ENCODE results near the gene UROS. TPM values are rescaled to one million over a fixed set of nuclear protein-coding genes. Genes with fewer than 3 reads are reported as not detected.

Gene UROS
- 90.0 and 116 TPM in 2 replicates for total RNA-seq (2014; rRNA removed; shearing (Covaris generic))

DNA sequence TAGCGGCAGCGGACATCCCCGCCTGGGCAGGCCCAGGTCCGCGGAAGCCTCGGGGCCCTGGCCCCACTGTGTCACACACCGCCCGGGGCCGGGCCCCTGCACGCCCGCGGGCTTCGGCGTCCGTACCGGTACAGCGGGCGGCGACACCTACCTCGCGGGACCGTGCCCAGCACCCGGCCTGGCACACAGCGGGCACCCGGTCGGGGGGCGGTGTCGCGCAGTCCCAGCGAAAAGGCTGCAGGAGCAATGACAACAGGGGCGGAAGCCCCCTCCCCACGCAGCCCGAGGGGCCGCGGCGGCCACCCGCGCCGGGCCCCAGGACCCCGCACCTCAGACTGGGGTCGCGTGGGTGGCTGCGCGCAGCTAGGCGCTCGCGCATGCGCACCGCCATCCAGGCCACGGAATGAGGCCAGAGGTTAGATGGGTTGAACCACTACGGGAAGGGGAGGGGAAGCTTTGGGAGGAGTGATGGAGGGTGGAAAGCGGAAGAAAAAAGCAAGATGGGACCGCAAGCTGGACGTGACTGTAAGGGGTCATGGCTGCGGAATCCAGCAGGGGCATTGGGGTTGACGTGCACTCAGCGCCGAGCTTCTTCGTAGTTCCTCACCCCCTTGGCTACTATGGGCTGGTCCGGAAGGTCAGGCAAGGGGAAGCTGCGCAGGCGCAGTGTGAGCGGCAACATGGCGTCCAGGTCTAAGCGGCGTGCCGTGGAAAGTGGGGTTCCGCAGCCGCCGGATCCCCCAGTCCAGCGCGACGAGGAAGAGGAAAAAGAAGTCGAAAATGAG, at the start of gene UROS, which contains the start of gene BCCIP:
TSS of gene UROS (minus strand) at position 381 of the 785 bp plus-strand sequence. CDS start 6,759 bp downstream, outside the sequence.
TSS of gene BCCIP (plus strand) at position 669 of the 785 bp plus-strand sequence. CDS start at position 681, 12 bp downstream.
- DNase-seq (ENCODE audit: low spot score), result peak; percentile 88

DNA sequence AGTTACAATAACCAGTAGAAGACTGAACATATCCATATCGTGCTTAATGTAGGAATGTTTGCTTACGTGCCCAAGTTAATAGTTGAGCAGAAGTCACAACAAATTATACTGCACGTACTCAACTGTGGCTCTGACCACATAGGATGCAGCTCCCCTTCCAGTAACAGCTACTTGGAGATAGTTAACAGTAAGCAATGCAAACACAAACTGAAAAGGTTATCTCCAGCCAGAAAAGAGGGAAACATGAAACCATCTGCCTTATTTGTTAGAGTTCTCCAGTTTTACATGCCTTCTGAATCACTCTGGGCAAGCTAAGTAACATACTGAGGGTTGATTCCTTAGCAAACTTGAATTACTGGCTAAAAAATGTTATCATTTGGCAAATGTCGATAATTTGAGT, 48.3 kb upstream of the UROS start:
- peak; percentile 26 for DNase-seq (ENCODE audit: low spot score)

DNA sequence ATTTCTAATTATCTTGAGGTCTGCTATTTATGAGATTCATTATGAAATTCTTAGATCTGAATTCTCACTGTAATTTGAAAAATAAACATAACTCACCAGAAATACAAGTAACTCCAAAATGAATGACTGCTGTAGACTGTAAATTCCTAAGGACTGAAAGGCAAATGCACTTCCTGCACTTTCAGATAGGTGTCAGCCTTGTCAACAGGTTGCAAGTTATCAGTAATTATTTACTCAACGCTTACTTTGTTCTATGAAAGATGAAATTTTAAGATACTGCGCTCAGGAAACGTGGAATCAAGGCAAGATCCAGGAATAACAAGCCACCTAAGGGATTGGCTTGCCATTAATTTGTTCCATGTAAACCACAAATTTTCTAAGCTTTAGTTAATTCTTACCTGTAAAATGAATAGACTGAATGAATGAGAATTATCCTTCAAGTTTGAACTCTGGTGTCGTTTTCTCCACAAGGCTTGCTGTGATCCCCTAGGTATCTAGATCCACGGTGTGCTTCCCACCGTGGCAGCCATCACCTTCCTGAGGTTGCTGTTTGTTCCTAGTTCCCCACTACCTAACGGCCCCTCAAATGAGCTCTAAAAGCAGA, 45.4 kb upstream of the UROS start:
- peak; percentile 54 for DNase-seq (ENCODE audit: low spot score)

DNA sequence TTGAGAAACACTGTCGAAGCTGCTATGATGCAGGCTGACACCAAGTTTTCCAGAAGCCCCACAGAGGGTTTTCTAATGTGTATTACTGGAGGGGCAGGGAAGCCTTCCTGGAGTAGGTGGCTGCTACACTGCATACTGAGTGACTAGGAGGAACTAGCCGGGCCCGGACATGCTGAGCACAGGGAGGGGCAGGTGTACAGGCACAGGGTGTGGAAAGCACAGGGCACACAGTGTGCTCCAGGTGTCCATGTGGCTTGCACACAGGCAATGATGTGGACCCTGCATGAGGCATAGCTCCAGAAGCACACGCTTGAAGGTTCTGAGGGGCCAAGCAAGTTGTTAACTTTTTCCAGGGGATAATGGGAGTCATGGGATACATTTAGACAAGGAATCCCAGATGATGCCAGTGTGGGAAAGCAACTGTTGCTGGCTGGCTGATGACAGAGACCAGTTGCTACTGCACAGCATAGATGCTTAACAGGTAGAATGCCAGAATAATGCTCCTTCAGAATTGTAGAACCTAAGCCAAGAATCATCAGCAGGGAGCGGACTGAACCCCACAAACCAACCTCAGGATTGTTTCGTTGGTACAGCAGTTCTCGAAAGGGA, 43.5 kb upstream of the UROS start:
- no peak for DNase-seq (ENCODE audit: low spot score)

DNA sequence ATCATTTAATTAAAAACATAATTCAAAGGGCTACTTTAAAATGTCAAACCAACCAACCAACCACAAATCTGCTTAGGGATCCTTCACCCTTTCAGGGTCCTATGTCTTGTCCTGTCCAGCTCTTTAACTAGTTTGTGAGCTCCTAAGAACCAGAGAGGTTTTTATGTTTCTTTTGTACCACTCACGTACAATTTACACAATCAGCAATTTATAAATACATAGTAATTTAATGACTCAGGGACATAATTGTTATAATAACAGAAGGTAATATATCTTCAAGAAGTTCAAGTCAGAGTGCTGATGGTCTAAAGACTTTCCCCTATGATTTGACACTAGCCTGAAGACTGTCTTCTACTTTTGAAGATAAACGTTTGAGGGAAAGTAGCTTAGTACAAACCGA, 42.1 kb upstream of the UROS start:
- DNase-seq (ENCODE audit: low spot score), result no peak

DNA sequence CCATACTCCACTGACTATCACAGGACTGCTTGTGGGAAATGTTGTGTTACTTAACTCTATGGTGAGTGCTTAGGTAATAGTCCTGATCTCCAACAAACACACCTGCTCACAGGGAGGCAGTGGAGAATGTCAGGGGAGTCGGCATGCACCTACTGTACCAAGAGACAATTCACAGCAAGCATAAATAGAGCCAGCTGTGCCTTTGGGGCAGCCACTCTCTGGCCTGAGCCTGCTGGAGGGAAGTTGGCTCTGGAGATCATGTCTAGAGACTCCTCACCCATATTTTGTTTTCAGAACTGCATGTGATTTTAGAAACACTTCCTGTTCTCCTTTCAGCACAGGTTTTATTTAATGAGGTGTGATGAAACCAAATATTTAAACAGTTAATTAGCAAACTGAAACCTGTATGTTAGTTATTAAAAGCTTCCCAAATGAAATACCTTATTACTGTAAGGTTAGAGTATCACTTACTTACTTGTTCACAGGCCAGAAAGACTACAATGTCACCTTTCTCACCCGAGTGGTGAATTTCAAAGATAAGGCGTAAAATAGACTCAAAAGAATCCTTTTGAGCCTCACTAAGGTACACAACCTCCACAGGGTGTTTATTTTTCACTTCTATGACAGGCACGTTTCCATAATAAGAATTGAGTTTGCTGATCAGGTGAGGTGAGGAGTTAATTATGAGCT, 36.2 kb upstream of the UROS start:
- no peak for DNase-seq (ENCODE audit: low spot score)

DNA sequence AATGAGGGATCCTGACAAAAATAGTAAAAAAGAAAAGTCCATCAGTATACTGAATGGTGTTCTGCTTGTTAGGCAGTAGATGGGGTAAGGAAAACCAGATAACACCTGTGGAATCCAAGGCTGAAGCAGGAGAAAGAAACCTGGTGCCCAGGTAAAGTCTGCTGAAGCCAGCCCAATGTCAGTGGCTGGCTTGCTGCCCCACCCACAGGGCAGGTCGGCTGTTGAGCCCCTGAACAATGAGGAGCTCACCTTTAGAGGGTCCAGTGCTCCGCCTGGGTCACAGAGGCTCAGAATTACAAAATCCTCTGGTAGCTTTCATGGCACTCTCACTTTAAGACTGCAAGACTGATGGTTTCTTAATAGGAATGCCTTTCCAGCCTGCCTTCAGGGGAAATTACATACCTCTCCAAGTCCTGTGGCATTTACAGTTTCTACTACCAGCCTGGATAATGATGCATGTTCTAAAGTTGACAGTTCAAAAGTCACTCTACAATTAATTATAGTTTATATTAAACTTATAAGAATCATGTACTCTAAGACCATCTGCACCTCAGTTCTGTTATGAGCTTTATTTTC, 34.2 kb upstream of the UROS start:
- DNase-seq (ENCODE audit: low spot score), result no peak

DNA sequence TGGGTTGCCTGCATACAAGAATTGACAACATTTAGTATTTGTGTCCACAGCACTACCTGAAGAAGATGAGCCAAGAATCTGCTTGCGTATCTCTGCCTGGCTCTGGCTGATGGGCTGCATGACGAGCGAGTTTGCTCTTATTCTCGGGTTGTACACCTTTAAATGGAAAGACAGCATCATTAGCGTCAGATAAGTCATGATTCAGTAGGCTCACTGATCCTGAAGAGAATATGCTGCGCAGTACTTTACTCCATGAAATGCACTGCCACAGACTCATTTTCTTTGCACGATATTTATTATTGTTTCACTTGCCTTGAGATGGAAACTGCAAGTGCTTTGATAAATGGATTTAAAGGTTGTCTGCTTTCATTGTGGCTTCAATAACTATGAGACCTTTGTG, 29.4 kb upstream of the UROS start:
- no peak for DNase-seq (ENCODE audit: low spot score)

DNA sequence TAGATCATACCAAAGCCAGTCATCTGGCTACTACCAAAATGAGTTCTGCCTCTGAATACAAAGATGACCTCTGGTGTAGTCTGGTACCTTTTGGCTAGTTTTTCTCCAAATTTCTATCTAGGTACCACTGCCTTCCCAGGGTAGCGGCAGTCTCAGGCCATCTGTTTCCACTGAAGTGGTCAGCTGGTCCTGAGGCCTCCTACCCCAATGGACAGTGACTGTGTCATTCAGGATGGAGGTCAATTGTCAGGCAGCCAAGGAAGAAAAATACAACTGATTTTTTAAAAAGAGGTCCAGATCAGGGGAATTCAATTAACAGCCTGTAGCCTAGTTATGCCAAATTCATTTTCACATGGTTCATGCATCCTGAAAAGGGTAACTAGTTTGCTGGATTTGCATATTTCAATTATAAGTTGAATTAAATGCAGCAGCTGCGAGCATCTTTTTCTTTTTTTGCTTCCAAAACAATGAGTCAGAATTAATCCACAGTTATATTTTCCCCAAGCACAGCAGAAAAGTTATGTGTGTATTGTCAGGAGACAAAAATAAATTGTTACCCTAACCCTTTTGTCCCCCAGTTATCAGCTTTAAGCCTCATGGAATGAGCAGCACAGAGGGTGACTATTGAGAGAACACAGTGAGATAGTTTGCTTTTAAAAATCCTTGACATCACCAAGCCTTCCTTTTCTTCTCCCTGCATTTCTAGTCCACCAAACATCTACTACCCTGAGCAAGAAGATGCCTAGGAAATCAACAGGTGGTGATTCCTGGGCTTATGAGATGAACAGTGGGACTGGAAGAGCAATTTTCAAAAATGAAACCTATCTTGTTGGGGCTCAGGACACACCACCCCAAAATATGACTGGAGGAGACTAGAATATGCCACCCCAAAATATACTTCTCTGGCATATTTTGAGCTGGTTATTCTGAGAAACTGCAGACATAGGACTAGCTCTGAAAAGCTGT, 28.0 kb upstream of the UROS start:
- no peak for DNase-seq (ENCODE audit: low spot score)

DNA sequence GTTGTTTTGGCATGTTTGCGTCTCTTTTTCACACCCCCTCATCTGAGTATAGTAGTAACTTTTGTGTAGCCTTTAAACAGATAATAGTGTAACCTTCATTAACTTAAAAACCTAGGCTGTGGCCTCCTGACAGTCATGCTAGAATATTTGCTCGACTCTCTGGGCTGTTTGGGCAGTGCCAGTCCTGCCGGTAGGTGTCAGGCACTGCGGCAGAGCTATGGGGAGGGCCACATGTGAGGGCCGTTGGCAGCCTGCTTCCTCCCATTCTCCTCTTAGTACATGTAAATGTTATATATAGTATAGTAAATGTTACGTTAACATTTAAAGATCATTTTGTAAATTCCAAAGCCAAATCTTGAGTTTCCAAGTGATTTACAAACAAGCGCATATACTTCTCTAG, 26.4 kb upstream of the UROS start:
- no peak for DNase-seq (ENCODE audit: low spot score)

DNA sequence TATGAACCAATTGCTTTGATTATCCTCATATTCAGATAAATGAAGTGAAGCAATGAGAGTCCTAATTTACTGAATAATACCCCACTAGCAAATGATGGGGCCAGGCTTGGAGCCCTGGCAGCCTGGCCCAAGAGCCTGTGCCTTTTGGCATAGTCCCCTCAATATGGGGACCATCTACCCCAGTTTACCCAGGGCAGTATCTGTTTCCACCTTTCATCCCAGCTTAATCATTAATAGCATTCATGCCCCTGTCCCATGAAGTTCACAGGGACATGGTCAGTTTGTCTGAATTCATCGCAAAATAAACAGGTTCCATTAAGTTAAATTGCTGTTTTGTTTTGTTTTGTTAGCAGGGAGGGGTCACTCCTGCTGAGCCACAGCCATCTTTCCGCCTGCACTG, 25.8 kb upstream of the UROS start:
- no peak for DNase-seq (ENCODE audit: low spot score)

DNA sequence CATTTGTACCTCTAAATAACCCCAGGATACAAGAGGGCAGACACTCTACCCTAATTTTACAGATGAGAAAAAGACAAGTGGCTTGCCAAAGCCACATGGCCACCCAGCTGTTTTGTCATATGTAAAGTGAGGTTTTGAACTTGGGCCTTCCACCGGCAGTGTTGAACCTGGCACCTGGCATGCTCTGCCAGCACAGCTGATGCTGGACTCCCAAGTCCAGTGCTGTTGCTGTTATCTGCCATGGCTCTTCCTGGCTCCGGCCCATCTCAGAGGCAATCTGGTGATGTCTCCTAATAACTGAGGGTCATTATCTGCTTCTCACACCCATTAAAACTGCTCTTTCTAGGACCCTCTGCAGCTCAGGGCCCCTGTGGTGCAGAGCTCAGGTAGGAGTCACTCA, 25.3 kb upstream of the UROS start:
- DNase-seq (ENCODE audit: low spot score), result no peak

DNA sequence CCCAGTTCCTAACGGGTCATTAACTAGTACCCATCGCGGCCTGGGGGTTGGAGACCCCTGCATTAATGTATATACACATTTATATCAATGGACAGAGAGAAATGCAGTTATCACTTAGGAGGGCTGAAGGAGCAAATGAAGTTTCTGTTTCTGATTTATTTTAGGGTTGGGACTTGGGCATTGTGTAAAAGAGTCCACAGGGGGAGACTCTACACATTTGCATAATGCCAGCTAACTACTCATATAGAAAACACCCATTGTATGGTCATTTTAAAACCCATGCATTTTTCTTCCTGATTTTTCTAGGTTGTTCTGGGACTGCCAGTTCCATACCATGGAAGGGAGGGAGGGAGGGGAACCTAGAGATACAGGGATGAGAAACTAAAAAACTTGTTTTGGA, 23.8 kb upstream of the UROS start:
- no peak for DNase-seq (ENCODE audit: low spot score)

DNA sequence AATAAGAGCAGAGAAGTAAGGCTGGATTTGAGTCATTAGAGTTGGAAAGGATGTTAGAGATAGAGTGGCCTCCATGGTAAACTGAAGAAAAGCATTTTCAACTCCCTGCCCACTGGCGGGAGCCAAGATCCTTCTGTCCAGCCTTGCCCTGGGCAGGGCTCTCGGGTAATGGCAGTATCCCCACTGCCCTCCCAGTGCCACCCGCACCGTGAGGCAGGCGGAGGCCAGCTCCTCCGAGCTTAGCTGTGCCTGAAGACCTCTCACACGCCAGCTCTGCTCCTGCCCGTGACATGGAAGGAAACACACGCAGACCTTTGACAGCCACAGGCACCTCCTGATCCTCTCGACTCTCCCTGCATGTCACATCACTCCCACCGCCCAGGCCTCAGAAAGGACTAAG, 22.6 kb upstream of the UROS start:
- DNase-seq (ENCODE audit: low spot score), result no peak

DNA sequence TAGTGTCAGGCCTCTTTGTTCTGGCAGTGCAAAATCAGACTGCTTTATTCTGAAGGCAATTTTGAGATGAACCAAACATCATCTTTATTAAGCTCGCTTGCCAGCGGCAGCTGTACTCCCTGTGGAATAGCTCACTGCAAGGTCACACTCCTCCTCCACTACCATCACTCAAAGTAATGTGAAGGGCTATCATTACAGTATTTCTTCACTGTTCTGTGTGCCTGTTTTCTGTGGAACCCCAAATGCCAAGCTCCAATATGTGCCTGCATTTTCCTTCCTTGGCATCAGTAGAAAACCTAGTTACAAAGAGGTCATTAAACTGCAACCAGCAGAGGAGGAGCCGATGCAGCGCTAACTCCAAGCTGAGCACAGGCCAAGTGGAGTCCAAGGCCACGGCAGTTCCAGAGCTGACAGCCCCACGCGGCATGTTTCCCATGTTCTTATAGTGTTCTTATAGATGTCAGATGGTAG, 21.7 kb upstream of the UROS start:
- no peak for DNase-seq (ENCODE audit: low spot score)

DNA sequence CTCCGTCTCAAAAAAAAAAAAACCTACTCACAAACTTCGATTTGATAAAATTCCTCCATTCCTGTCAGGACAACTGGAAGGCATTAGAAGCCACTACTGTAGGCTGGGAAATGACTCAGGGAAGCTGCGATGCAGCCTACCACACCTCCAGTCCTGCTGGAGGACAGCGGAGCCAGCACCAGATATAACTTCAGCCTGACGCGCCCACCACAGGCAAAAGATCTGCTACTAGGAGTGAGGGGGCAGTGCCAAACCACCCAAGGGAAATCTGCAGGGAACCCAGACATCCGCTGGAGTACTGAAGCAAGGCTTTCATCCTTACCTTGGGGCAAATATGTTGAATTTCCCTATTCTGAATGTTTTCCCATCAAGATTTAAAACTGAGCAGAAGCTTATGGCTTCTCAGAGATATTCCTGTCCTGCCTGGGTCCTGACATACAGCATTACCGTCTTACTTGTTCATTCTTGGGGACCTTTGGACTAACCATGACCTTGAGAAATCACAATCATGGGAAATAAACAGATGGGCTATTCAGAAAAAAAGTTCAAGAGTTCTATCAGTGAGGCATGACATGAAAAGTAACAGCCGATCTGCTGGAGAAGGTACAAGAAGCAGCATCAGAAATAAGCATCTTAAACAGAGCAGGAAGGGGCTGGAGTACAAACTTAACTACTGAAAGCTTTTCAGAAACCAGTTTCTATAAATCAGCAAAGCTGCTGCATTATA, 20.7 kb upstream of the UROS start:
- DNase-seq (ENCODE audit: low spot score), result no peak

DNA sequence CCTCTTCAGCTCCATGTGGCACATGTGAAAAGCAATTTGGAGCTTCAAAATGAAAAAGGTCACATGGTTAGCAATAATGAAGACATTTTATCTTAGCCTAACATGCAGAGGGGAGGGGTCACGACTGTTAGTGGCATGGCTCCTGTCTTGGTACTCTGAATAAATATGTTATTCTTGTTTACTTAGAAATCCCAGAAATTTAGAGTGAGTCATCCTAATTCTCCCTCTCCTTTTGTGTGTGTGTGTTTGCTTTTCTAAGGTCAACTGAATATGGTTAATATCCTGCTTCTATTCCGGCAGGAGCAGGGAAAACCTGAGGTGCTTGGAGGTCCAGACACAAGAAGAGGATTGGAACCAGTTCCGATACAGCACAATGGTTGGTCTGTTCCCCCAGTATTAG, 17.9 kb upstream of the UROS start:
- DNase-seq (ENCODE audit: low spot score), result no peak

DNA sequence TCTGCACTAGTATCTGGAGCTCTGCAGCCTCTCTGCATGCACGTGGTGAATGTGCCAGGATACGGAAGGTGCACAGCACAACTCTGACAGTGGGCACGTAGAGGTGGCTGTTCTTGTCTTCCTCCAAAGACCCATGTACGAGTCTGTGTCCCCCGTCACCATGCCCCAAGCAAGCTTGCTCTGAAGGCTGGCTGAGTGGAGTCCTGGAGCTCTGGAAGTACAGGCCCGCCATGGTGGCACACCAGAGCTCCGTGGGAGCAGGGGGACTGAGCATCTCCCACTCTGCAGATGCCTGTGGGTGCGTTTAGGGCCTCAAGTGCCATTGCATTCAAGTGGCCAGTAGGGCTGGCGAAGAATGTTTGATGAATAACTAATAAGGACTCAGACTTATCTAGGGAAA, 17.3 kb upstream of the UROS start:
- no peak for DNase-seq (ENCODE audit: low spot score)

DNA sequence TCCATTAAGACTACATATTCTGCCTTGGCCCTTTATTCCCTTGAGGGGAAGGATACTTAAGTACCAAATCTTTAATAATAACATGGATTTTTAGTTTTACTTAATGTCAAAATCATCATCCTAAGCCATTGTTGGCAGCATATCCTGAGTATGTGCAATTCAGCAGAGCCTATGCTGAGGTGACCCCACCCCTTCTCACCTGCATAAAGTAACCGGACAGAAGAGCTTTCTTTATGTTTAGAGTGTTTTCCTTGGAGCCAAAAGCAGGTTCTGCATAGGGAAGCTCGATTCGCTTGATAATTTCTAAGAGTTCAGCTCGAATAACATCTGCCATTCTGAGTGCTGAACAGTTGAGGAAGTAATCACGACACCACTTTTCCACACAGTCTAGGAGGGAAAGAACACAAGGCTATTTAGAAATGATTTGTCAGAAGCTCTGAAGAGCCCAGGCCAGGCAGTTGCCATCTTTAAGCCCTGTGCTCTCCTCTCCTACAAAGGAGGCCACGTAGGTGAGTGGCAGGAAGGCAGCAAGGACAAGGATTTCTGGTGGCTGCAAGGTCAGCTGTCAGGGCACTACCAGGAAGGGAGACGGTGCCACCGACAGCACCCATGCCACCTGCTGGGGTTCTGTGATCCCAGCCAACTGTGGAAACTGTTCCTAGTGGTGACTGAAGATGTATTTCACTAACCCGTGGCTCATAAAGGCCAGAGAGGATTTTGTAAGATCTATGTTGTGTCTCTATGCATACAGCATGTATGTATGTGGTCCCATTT, 15.9 kb upstream of the UROS start:
- DNase-seq (ENCODE audit: low spot score), result no peak

Measured in H4 (cell line).